ENCODE data around the gene SCEL. TPM values are rescaled to one million over a fixed set of nuclear protein-coding genes. Genes with fewer than 3 reads are reported as not detected.

Gene SCEL
- total and polyA plus RNA-seq, 2 of the 4 experiments (the other 2 are of a cell fraction), result not detected

DNA sequence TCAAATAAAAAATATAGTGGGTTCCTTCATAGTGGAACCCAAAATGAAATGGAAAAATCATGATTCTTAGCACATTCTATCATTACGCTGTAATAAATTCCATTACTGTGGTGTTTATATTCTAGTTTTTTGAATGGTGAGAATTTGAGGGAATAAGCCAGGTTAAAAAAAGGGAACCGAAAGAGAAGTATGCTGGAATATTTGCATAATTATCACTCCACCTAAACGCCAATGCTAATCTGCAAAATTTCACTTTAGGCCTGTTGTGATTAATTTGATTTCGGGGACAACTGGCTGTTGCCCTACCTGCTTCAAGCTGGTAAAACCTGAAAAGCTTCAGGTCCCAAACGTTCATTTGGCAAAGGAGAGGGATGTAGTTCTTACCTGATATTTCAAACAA lies 32.1 kb upstream of the SCEL start:
- H3K4me2 ChIP-seq (ENCODE audit: low read depth, low read length), result no peak overlapping the region
- H2BK15ac ChIP-seq (ENCODE audit: low read depth, low read length), result no peak overlapping the region
- H2AK5ac ChIP-seq (ENCODE audit: low read depth, low read length), result no peak overlapping the region
- H3K4me1 ChIP-seq (ENCODE audit: control insufficient read depth, insufficient read depth, low read length), result no peaks in the 10 kb centered on the region
- H3K27me3 ChIP-seq (ENCODE audit: control insufficient read depth, insufficient read depth, low read length), result peaks cover 3% of the 10 kb centered on the region
- no peak overlapping the region for H2BK20ac ChIP-seq (ENCODE audit: low read depth, low read length)
- no peak overlapping the region for H3K4ac ChIP-seq (ENCODE audit: low read depth, low read length)
- H3K9ac ChIP-seq (ENCODE audit: low read depth, low read length), result no peak overlapping the region
- in situ Hi-C loops (cut with MboI; ENCODE audit: low sequenced_read_pairs) (no loop called here), dilution Hi-C loops (cut with HindIII; ENCODE audit: low sequenced_read_pairs, unreplicated experiment) (no loop called here), intact Hi-C loops (cut with micrococcal nuclease) (no loop called here)
- no peak overlapping the region for H2AFZ ChIP-seq (replicated peaks; ENCODE audit: low read length, poor library complexity)
- no peak overlapping the region for H4K8ac ChIP-seq (ENCODE audit: low read depth in 2 of 2, low read length in 2 of 2)
- H3K23ac ChIP-seq (ENCODE audit: low read depth, low read length), result no peak overlapping the region
- H2BK5ac ChIP-seq (ENCODE audit: low read depth, low read length, poor library complexity, severe bottlenecking), result no peak overlapping the region
- H3K18ac ChIP-seq (ENCODE audit: low read depth, low read length), result no peak overlapping the region
- H3K9me3 ChIP-seq (ENCODE audit: control insufficient read depth, insufficient read depth, low read length), result no peaks in the 10 kb centered on the region
- H2BK120ac ChIP-seq (ENCODE audit: low read depth, low read length), result no peak overlapping the region
- no TSS peak for BruUV-seq (replicated peaks)
- H3K27ac ChIP-seq (ENCODE audit: insufficient read depth, low read length), result no peak overlapping the region
- no peaks in the 10 kb centered on the region for H3K36me3 ChIP-seq (ENCODE audit: control insufficient read depth, insufficient read depth, low read length)
- POLR2A ChIA-PET (ENCODE audit: unreplicated experiment), result no interaction called here
- CTCF ChIA-PET, result no interaction called here
- H3K79me1 ChIP-seq (ENCODE audit: low read depth in 1 of 2, low read length in 2 of 2), result no peaks in the 10 kb centered on the region
- H4K91ac ChIP-seq (ENCODE audit: insufficient read depth, low read depth, low read length), result no peak overlapping the region
- no peaks in the 10 kb centered on the region for H4K20me1 ChIP-seq (ENCODE audit: insufficient read depth, low read length)
- H3K56ac ChIP-seq (ENCODE audit: extremely low read depth, insufficient read depth, low read length), result no peak overlapping the region
- no peak overlapping the region for H3K4me3 ChIP-seq (ENCODE audit: insufficient read depth, low read depth, low read length)
- no peak overlapping the region for H4K5ac ChIP-seq (ENCODE audit: low read depth, low read length)
- no peak overlapping the region for H2AK9ac ChIP-seq (replicated peaks; ENCODE audit: low read depth, low read length, poor library complexity)
- no peak for DNase-seq
- H3K14ac ChIP-seq (replicated peaks; ENCODE audit: low read depth, low read length), result no peak overlapping the region
- ATAC-seq (ENCODE audit: low read depth), result no peak
- 0% methylated on average over 1 of the region's 5 CpGs; no CpG with 5 or more reads in 1 of the 2 experiments for WGBS, 2 experiments (ENCODE audit: extremely low coverage in 2 of 2, insufficient read length in 1 of 2)
- no peak for TF ChIP-seq CHD1 (IDR thresholded peaks at IDR 0.05; ENCODE audit: low read depth, low read length)
- TF ChIP-seq NFE2L2 (IDR thresholded peaks at IDR 0.05; ENCODE audit: low read depth, low read length), result no peak
- TF ChIP-seq FOS (IDR thresholded peaks at IDR 0.05; ENCODE audit: low read depth, low read length), result no peak
- no peak for TF ChIP-seq RCOR1 (IDR thresholded peaks at IDR 0.05; ENCODE audit: insufficient replicate concordance, low read length)
- no peak for TF ChIP-seq MAFK (IDR thresholded peaks at IDR 0.05; ENCODE audit: low read depth, low read length)
- no peak for TF ChIP-seq MXI1 (IDR thresholded peaks at IDR 0.05; ENCODE audit: borderline replicate concordance, low read depth, low read length)
- no peak for TF ChIP-seq BHLHE40 (IDR thresholded peaks at IDR 0.05; ENCODE audit: low read depth, low read length)
- TF ChIP-seq, protein P1, sequence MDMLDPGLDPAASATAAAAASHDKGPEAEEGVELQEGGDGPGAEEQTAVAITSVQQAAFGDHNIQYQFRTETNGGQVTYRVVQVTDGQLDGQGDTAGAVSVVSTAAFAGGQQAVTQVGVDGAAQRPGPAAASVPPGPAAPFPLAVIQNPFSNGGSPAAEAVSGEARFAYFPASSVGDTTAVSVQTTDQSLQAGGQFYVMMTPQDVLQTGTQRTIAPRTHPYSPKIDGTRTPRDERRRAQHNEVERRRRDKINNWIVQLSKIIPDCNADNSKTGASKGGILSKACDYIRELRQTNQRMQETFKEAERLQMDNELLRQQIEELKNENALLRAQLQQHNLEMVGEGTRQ (IDR thresholded peaks at IDR 0.05; ENCODE audit: low read depth, low read length), result no peak
- TF ChIP-seq, protein P2, sequence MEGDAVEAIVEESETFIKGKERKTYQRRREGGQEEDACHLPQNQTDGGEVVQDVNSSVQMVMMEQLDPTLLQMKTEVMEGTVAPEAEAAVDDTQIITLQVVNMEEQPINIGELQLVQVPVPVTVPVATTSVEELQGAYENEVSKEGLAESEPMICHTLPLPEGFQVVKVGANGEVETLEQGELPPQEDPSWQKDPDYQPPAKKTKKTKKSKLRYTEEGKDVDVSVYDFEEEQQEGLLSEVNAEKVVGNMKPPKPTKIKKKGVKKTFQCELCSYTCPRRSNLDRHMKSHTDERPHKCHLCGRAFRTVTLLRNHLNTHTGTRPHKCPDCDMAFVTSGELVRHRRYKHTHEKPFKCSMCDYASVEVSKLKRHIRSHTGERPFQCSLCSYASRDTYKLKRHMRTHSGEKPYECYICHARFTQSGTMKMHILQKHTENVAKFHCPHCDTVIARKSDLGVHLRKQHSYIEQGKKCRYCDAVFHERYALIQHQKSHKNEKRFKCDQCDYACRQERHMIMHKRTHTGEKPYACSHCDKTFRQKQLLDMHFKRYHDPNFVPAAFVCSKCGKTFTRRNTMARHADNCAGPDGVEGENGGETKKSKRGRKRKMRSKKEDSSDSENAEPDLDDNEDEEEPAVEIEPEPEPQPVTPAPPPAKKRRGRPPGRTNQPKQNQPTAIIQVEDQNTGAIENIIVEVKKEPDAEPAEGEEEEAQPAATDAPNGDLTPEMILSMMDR (conservative IDR thresholded peaks at IDR 0.05; ENCODE audit: low read depth, low read length), result no peak
- no peak for TF ChIP-seq RFX5 (IDR thresholded peaks at IDR 0.05; ENCODE audit: low read depth, low read length)
- TF ChIP-seq, protein P3, sequence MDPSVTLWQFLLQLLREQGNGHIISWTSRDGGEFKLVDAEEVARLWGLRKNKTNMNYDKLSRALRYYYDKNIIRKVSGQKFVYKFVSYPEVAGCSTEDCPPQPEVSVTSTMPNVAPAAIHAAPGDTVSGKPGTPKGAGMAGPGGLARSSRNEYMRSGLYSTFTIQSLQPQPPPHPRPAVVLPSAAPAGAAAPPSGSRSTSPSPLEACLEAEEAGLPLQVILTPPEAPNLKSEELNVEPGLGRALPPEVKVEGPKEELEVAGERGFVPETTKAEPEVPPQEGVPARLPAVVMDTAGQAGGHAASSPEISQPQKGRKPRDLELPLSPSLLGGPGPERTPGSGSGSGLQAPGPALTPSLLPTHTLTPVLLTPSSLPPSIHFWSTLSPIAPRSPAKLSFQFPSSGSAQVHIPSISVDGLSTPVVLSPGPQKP (IDR thresholded peaks at IDR 0.05; ENCODE audit: borderline replicate concordance, low read depth, low read length), result no peak
- no peak for TF ChIP-seq RAD21 (IDR thresholded peaks at IDR 0.05; ENCODE audit: low read length)
- no peak for TF ChIP-seq MAZ (IDR thresholded peaks at IDR 0.05; ENCODE audit: borderline replicate concordance, low read depth, low read length)
- H3K9me1 ChIP-seq (ENCODE audit: insufficient read depth, low read length), result no peaks in the 10 kb centered on the region

Data from IMR-90 (cell line).